ENCODE measurements around the gene ARHGAP10.

The ARHGAP10 gene

GRCh38 chr4:147924604-147925412, 192.9 kb downstream of the ARHGAP10 start:
- H2BK15ac ChIP-seq (ENCODE audit: low read depth, poor library complexity, severe bottlenecking) = no peak overlapping the region
- H3K9me3 ChIP-seq (ENCODE audit: control insufficient read depth, low read length) = no peaks in the 10 kb centered on the region
- H3K4ac ChIP-seq (ENCODE audit: low read depth in 1 of 2, low read length in 2 of 2) = no peak overlapping the region
- no peak overlapping the region for H4K8ac ChIP-seq (ENCODE audit: low read length)
- H3K4me3 ChIP-seq (ENCODE audit: insufficient read depth in 1 of 2, low read depth in 1 of 2, low read length in 2 of 2) = no peak overlapping the region
- H2AFZ ChIP-seq (ENCODE audit: low read depth, low read length) = no peak overlapping the region
- no peak overlapping the region for H3K18ac ChIP-seq (ENCODE audit: low read depth in 1 of 2, low read length in 2 of 2)
- no peaks in the 10 kb centered on the region for H3K27me3 ChIP-seq (ENCODE audit: control insufficient read depth in 1 of 2, insufficient read depth in 1 of 2, low read length in 2 of 2)
- peaks cover 5 to 70% of the 10 kb centered on the region in 2 experiments for H3K36me3 ChIP-seq (ENCODE audit: control insufficient read depth in 1 of 2, insufficient read depth in 2 of 2, low read depth in 1 of 2, low read length in 2 of 2)
- H2BK5ac ChIP-seq (ENCODE audit: low read depth, low read length, poor library complexity, severe bottlenecking) = no peak overlapping the region
- H3K23ac ChIP-seq (ENCODE audit: low read length in 2 of 2) = no peak overlapping the region
- no peak overlapping the region for H3K4me2 ChIP-seq (ENCODE audit: low read length, poor library complexity, severe bottlenecking)
- no peak overlapping the region for H3K27ac ChIP-seq (ENCODE audit: low read length, poor library complexity, severe bottlenecking)
- DNase-seq = peak; percentile 24
- 54% methylated on average over 3 of the region's 3 CpGs for whole genome bisulfite sequencing
- no peak overlapping the region for H2AK5ac ChIP-seq (ENCODE audit: low read length, severe bottlenecking)
- no peak overlapping the region for H2BK120ac ChIP-seq (ENCODE audit: low read depth, low read length)
- H3K79me1 ChIP-seq (replicated peaks; ENCODE audit: low read length, poor library complexity, severe bottlenecking) = peaks cover 9% of the 10 kb centered on the region
- no peak overlapping the region for H4K91ac ChIP-seq (ENCODE audit: low read length)
- no peak overlapping the region for H2BK12ac ChIP-seq (ENCODE audit: low read length in 2 of 2)
- H3K9ac ChIP-seq (ENCODE audit: low read length) = no peak overlapping the region
- no peak overlapping the region for H3K14ac ChIP-seq (ENCODE audit: low read length in 2 of 2)
- peaks cover 4% of the 10 kb centered on the region for H3K4me1 ChIP-seq (ENCODE audit: control insufficient read depth, insufficient read depth, low read depth, low read length)

- DNase-seq = peak; percentile 34
- no peak overlapping the region for H2BK120ac ChIP-seq (ENCODE audit: low read depth, low read length)
Measured at GRCh38 chr4:147927377-147928137, 195.7 kb downstream of the ARHGAP10 start.

GRCh38 chr4:147928400-147928799, 196.5 kb downstream of the ARHGAP10 start:
- Histone ChIP-seq H3K36me3 (ENCODE audit: control insufficient read depth in 1 of 2, insufficient read depth in 2 of 2, low read depth in 1 of 2, low read length in 2 of 2) (peaks cover 3 to 73% of the 10 kb centered on the region in 2 experiments), H4K91ac (ENCODE audit: low read length) (no peak overlapping the region), H3K9me3 (ENCODE audit: control insufficient read depth, low read length) (no peaks in the 10 kb centered on the region), H3K23ac (ENCODE audit: low read length in 2 of 2) (no peak overlapping the region), H2BK5ac (ENCODE audit: low read depth, low read length, poor library complexity, severe bottlenecking) (no peak overlapping the region), H4K8ac (ENCODE audit: low read length) (no peak overlapping the region), H2BK120ac (ENCODE audit: low read depth, low read length) (no peak overlapping the region), H2AK5ac (ENCODE audit: low read length, severe bottlenecking) (no peak overlapping the region), H3K27ac (ENCODE audit: low read length, poor library complexity, severe bottlenecking) (no peak overlapping the region), H2BK12ac (ENCODE audit: low read length in 2 of 2) (no peak overlapping the region), H3K79me1 (replicated peaks; ENCODE audit: low read length, poor library complexity, severe bottlenecking) (peaks cover 8% of the 10 kb centered on the region), H2BK15ac (ENCODE audit: low read depth, poor library complexity, severe bottlenecking) (no peak overlapping the region), H3K27me3 (ENCODE audit: control insufficient read depth in 1 of 2, insufficient read depth in 1 of 2, low read length in 2 of 2) (no peaks in the 10 kb centered on the region), H2AFZ (ENCODE audit: low read depth, low read length) (no peak overlapping the region), H3K9ac (ENCODE audit: low read length) (no peak overlapping the region), H3K4ac (ENCODE audit: low read depth in 1 of 2, low read length in 2 of 2) (no peak overlapping the region), H3K4me3 (ENCODE audit: insufficient read depth in 1 of 2, low read depth in 1 of 2, low read length in 2 of 2) (no peak overlapping the region), H3K4me1 (ENCODE audit: control insufficient read depth, insufficient read depth, low read depth, low read length) (peaks cover 4% of the 10 kb centered on the region), H3K18ac (ENCODE audit: low read depth in 1 of 2, low read length in 2 of 2) (no peak overlapping the region), H3K4me2 (ENCODE audit: low read length, poor library complexity, severe bottlenecking) (no peak overlapping the region), H3K14ac (ENCODE audit: low read length in 2 of 2) (no peak overlapping the region)
- no peak for DNase-seq
- WGBS = 94% methylated on average over 4 of the region's 5 CpGs

More at GRCh38 chr4:147927377-147928137, 195.7 kb downstream of the ARHGAP10 start:
- H2AK5ac ChIP-seq (ENCODE audit: low read length, severe bottlenecking) = no peak overlapping the region
- H3K79me1 ChIP-seq (replicated peaks; ENCODE audit: low read length, poor library complexity, severe bottlenecking) = peaks cover 5% of the 10 kb centered on the region
- peaks cover 0 to 73% of the 10 kb centered on the region in 2 experiments for H3K36me3 ChIP-seq (ENCODE audit: control insufficient read depth in 1 of 2, insufficient read depth in 2 of 2, low read depth in 1 of 2, low read length in 2 of 2)
- no peak overlapping the region for H3K4me2 ChIP-seq (ENCODE audit: low read length, poor library complexity, severe bottlenecking)
- no peak overlapping the region for H4K8ac ChIP-seq (ENCODE audit: low read length)
- no peak overlapping the region for H2BK5ac ChIP-seq (ENCODE audit: low read depth, low read length, poor library complexity, severe bottlenecking)
- no peak overlapping the region for H2AFZ ChIP-seq (ENCODE audit: low read depth, low read length)
- H3K23ac ChIP-seq (ENCODE audit: low read length in 2 of 2) = no peak overlapping the region
- no peak overlapping the region for H3K4ac ChIP-seq (ENCODE audit: low read depth in 1 of 2, low read length in 2 of 2)
- H2BK12ac ChIP-seq (ENCODE audit: low read length in 2 of 2) = no peak overlapping the region
- H3K9me3 ChIP-seq (ENCODE audit: control insufficient read depth, low read length) = no peaks in the 10 kb centered on the region
- peaks cover 4% of the 10 kb centered on the region for H3K4me1 ChIP-seq (ENCODE audit: control insufficient read depth, insufficient read depth, low read depth, low read length)
- no peaks in the 10 kb centered on the region for H3K27me3 ChIP-seq (ENCODE audit: control insufficient read depth in 1 of 2, insufficient read depth in 1 of 2, low read length in 2 of 2)
- H3K14ac ChIP-seq (ENCODE audit: low read length in 2 of 2) = no peak overlapping the region
- no peak overlapping the region for H3K18ac ChIP-seq (ENCODE audit: low read depth in 1 of 2, low read length in 2 of 2)
- no peak overlapping the region for H3K27ac ChIP-seq (ENCODE audit: low read length, poor library complexity, severe bottlenecking)
- no peak overlapping the region for H3K4me3 ChIP-seq (ENCODE audit: insufficient read depth in 1 of 2, low read depth in 1 of 2, low read length in 2 of 2)
- no peak overlapping the region for H2BK15ac ChIP-seq (ENCODE audit: low read depth, poor library complexity, severe bottlenecking)
- no peak overlapping the region for H3K9ac ChIP-seq (ENCODE audit: low read length)
- no peak overlapping the region for H4K91ac ChIP-seq (ENCODE audit: low read length)
- 86% methylated on average over 7 of the region's 11 CpGs for WGBS

- Histone ChIP-seq H3K27me3 (ENCODE audit: control insufficient read depth in 1 of 2, insufficient read depth in 1 of 2, low read length in 2 of 2) (no peaks in the 10 kb centered on the region), H3K4me3 (ENCODE audit: insufficient read depth in 1 of 2, low read depth in 1 of 2, low read length in 2 of 2) (no peak overlapping the region), H3K18ac (ENCODE audit: low read depth in 1 of 2, low read length in 2 of 2) (no peak overlapping the region), H2BK12ac (ENCODE audit: low read length in 2 of 2) (no peak overlapping the region), H3K4ac (ENCODE audit: low read depth in 1 of 2, low read length in 2 of 2) (no peak overlapping the region), H3K4me2 (ENCODE audit: low read length, poor library complexity, severe bottlenecking) (no peak overlapping the region), H2AK5ac (ENCODE audit: low read length, severe bottlenecking) (no peak overlapping the region), H2BK5ac (ENCODE audit: low read depth, low read length, poor library complexity, severe bottlenecking) (no peak overlapping the region), H3K9ac (ENCODE audit: low read length) (no peak overlapping the region), H2BK120ac (ENCODE audit: low read depth, low read length) (no peak overlapping the region), H2AFZ (ENCODE audit: low read depth, low read length) (no peak overlapping the region), H3K79me1 (replicated peaks; ENCODE audit: low read length, poor library complexity, severe bottlenecking) (peaks cover 18% of the 10 kb centered on the region), H4K8ac (ENCODE audit: low read length) (no peak overlapping the region), H3K36me3 (ENCODE audit: control insufficient read depth in 1 of 2, insufficient read depth in 2 of 2, low read depth in 1 of 2, low read length in 2 of 2) (peaks cover 10 to 76% of the 10 kb centered on the region in 2 experiments), H2BK15ac (ENCODE audit: low read depth, poor library complexity, severe bottlenecking) (no peak overlapping the region), H3K14ac (ENCODE audit: low read length in 2 of 2) (no peak overlapping the region), H3K4me1 (ENCODE audit: control insufficient read depth, insufficient read depth, low read depth, low read length) (peaks cover 4% of the 10 kb centered on the region), H3K23ac (ENCODE audit: low read length in 2 of 2) (no peak overlapping the region), H3K27ac (ENCODE audit: low read length, poor library complexity, severe bottlenecking) (no peak overlapping the region), H4K91ac (ENCODE audit: low read length) (no peak overlapping the region), H3K9me3 (ENCODE audit: control insufficient read depth, low read length) (no peaks in the 10 kb centered on the region)
- WGBS = no CpG with 5 or more reads among the region's 1 CpG
- DNase-seq = no peak
Measured at GRCh38 chr4:147929746-147930145, 197.9 kb downstream of the ARHGAP10 start.

All from mesenchymal stem cell (in vitro differentiated cells and primary cell).